ELR (cell line): Measurements from ENCODE around the gene TBCK.

Experiments
- DNase-seq: peaks from one replicate; pipeline ENCODE4 v3.0.0-alpha.2; 2015; ENCODE audit warnings: low read depth

The TBCK gene

DNA sequence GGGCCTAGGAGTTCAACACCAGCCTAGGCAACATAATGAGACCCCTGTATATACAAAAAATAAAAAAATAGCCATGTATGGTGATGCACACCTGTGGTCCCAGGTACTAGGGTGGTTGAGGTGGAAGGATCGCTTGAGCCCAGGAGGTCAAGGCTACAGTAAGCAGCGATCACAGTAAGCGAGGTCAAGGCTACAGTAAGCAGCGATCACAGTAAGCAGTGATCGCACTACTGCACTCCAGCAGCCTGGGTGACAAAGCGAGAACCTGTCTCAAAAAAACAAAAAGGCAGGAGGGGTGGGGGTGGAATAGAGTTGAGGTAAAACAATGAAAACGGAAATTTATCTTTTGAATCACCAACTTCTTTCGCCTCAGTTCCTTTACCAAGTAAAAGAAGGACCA, 29.4 kb downstream of the TBCK start:
- DNase-seq: no peak

DNA sequence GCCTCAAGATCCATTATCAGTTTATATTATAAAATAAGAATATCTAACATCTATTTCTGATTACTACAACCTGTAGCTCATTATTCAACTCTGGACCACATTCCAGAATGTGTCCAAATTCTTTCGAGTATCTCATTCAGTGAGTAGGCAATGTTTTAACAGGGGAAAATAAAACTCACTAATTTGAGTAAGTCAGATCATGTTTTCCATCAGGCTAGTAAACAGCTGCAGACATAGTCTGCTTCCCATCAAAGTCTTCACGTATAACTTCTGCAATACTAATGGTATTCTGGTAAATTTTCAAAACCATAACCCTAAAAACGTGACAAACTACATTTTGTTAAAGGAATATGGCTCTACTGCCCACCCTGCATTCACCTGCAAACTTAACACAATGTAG, 31.8 kb downstream of the TBCK start:
- DNase-seq: no peak

DNA sequence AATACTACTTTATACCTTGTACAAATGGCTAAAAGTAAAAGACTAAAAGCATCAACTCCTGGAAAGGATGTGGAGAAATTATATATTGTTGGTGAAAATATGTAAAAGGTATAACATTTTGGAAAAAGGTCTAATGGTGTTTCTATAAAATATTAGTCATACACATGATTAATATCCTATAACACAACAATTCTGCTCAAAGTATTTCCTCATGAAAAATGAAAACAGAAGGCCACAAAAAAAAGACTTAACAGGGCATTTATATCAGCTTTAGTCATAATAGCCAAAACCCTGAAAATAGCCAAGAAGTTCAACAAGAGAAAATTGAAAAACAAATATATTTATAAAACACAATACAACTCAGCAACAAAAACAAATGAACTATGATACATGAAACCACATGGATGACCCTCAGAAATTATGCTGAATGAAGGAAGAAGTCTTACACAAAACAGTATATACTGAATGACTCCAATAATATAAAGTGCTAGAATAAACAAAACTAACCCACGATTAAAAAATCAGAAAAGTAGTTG, 38.8 kb downstream of the TBCK start:
- peak; percentile 37 for DNase-seq

DNA sequence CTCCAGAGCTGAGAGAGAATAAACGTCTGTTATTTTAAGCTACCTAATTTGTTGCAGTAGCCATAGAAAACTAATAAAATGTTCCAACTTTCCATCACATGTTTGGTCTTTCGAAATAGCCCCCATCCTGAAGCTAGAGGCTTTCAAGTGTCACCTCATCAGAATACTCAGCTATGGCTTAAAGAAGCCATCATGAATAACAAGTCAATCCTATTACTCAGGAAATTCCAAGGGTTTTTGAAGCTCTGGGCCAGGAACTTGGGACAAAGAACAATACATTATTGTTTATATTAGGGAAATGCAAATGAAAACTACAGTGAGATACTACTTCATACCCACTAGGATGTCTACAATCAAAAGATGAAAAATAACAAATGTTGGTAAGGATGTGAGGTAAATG, 42.2 kb downstream of the TBCK start:
- peak; percentile 55 for DNase-seq

DNA sequence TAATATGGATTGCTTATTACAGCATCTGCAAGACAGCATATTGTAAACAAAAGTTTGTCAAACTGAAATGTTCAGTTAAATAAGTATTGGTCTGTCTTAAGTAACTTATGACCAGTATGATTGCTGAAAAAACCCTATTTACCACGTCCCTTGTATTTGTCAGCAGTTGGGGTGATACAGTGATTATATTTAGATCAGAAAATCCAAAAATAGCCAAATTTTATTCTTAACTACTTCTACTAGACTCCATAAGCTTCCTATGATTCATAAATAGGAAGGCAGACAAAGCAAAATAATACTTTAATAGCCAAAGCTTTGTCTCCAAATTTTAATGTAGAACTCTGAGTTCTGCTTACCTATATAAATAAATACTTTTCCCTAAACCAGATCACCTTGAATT, 45.3 kb downstream of the TBCK start:
- DNase-seq: no peak

DNA sequence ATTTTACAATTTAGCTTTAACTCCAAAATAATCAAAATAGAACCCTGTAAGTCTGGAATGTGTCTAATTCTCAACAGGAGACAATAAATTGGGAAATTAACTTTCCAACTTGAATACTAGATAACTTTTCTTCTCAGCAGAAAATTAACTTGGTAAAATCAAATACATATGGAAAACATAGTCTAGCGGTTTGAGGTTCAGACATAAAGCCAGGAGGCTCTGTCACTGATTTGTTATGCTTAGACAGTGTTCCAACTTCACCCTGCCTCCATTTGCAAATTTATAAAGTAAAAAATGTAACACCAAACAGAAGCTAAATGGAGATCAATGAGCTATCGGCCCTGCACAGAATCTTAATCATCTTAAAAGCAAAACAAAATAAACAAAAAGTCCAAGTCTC, 46.3 kb downstream of the TBCK start:
- DNase-seq: no peak

DNA sequence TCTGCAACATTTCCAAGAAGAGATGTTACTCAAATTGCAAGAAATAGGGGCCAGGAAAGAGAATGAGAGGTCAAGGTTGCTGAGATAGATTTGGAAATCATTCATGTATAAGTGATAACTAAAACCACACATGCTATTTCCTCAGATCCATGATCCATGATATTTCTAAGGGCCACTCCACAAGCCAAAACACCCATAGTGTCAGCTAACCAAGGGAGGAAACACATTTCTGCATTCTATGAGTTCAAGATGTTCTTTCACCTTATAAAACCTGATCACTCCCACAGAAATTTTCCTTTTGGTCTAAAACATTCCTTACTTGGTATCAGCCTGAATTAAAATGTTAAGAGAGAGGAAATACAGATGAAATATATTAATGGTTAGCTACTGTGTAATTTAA, 47.2 kb downstream of the TBCK start:
- DNase-seq: no peak

DNA sequence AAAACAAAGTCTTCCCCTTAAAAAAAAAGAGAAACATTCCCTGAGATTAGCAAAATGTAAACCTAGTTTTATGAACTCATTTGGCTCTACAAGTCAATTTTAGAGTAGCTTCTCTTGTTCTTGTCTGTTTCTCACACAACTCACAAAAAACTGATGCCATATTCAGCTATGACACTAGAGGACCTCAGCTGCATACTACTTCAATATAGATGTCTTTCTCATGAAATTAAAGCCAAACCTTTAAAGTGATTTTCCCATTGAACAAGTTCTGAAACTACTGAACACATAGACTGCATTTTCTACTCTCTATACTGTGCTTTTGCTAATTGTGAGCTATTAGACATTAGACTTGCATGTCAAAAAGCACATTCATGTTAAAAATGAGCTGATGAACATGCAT, 49.8 kb downstream of the TBCK start:
- DNase-seq: peak; percentile 58

DNA sequence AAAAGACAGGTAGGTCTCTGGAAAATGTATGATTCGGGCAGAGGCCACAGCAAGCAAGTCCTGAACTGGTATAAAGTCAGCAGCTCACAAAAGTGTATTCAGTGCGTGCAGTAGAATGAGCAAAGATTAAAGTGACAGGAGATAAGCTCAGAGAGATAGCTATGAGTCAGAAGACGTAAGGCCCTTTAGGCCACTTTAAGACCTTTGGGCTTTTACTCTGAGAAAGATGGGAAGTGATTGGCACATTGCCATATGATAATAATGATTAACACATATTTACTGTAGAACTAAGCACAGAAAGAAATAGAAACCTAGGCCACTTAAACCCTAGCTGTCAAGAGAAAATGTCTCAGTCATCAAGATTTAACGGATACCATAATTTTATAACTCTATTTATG, 51.7 kb downstream of the TBCK start:
- no peak for DNase-seq

DNA sequence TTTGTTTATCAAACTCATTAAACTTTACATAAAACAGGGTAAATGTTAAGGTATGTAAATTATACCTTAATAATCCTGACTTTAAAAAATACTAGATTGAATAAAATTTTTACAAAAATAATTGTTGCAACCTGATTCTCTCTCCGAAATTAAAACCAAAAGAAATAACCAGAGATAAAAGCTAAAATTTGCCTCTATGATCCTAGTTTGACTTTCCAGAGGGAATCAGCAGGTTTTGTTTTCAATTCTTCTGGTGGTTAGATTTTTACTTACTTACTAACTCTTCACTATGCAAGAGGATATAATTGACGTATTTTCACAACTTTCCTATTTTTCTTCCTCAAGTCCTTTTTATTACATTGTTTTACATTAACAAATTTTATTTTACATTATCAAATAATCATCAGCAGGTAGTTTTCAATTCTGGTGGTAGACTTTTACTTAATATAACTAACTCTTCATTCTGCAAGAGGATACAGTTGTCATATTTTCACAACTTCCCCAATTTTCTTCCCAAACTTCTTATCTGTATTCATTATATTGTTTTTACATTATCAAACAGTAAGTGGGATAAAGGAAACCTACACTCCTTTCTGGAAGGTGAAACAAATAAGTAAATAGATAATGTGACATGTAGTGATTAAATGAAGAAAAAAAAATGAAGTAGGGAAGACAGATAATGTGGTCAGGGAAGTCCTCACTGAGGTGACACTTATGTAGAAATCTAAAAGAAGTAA, 52.2 kb downstream of the TBCK start:
- no peak for DNase-seq

DNA sequence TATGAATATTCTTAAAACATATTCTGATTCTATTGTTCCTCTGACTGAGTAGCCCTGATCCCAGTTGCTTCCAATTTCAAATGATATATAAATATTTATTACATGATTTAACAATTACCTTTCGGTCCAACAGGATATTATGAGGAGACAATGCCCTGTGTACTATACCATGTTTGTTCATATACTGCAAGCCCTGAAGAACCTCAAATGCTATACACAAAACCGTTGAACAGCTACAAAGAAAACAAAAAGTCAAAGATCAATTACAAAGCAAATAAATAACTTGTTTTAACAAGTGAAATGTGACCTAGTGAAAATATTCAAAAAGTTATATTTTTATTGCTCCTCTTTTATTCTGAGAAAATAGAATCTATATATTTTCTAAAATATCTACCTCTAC, 54.0 kb downstream of the TBCK start:
- DNase-seq: no peak

DNA sequence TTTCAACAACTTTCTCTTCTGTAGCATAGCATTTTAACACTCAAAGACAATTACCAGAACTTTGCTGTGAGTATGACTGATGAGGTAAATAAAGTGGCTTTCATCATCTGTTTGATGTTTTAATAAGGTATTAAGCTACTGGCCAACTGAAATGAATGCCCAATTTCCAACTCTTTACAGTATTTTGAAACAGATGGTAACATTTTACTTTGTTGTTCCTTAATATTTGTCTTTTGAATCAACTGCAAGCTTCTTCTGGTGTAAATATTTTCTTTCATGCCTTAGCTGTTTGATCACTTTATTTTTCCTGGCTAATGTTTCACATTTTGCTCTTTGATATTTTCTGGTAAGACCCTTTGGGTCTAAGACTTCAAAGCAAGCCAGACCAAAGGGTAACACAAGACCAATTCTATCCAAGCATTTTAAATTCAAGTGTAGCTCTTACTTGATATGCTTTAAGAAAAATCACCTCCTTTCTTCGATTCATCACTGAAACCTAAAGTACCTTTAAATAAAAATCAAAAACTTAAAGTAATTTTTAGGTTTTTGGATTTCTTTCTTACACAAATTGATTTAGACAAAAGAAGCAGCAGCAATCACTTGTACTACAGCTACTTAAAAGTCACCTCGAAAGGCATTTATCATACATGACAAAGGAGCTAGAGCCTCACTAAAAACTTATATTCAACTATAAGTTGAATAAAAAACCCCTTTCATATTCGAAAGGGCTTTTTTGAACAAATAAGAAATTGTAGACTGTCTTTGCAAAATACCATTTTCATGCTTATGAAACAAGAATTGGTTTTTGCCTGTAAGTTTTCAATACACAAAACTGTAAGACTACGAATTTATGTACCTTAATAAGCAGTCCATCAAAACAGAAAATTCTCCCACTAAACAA, 57.6 kb downstream of the TBCK start:
- DNase-seq: no peak

DNA sequence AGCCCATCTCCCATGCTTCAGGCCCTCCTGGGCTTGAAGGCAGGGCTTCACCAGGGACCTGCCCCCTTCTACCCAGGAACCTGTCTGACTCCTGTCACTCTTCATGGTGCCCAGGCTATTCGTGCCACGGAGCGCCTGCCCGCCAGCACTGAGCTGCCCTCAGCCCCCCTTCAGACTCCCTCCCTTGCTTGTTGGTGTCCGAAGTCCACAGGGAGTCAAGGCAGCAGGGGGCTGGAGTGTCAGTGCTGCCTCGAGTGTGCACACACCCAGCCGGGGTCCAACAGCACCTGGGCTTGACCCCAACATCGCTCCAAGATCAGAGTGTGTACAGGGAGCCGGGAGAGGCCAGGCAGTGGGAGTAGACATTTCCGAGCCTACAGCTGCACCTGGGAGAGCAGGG, 59.8 kb downstream of the TBCK start:
- no peak for DNase-seq

DNA sequence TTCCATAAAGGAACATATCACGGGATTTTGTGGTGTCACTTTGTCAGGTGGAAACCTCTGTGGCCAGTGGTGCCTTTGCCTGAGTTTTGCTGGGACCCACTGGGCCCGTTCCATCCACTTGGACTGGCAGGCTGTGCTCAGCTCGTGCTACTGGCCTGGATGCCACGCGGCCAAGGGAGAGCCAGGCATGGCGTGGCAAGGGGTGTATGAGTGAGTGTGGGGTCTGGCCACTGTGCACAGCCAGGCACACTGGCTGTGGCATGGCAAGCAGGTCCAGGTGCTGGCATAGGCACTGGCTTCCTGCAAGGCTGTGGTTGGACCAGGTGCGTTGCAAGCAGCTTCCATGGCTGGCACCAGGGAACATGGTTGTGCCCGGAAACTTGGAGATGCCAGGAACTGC, 60.8 kb downstream of the TBCK start:
- DNase-seq: no peak

DNA sequence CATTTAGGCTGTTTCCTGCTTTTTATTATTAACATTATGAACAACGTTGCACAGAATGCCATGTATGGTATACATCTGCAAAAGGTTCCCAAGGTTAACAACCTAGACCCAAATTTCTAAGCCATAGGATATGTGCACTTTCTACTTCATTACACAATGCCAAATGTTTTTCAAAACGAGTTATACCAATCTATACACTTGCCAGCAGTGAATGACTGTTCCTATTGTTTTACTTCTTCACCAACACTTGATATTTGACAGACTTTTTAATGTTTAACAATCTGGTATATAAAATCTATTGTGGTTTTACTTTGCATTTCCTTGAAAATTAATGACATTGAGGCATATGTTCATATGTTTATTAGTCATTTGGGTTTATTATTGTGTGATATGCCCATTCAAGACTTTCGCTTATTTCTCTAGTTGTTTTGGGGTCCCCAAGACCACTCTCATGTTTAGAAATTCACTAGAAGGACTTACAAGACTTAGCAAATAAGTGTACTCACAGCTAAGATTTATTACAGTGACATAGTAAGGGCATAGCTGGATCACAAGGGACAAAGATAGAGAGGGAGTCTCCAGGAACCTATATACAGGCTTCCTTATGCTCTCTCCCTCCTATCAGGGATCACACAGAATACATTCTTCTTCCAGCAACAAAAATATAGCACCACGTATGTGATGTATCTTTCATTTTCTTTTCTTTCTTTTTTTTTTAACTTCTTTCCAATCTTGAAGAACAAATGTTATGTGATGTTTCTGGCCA, 62.5 kb downstream of the TBCK start:
- no peak for DNase-seq

DNA sequence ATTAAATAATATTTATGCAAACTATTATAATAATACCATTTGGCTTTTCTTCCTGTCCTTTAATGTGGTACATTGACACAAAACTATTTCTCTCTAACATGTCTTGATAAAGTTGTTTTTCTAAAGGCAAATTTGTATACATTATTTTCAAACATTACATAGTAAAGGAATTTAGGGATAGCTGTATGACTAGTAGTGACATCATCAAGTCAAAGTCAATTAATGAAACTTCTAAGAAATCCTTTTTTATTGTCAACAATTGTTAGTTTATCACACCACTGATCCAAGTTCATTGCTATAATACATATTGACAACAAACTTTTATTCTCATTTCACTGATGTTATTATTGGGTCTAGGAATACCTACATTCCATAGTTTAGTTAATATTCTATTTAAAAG, 68.4 kb downstream of the TBCK start:
- DNase-seq: peak; percentile 28

DNA sequence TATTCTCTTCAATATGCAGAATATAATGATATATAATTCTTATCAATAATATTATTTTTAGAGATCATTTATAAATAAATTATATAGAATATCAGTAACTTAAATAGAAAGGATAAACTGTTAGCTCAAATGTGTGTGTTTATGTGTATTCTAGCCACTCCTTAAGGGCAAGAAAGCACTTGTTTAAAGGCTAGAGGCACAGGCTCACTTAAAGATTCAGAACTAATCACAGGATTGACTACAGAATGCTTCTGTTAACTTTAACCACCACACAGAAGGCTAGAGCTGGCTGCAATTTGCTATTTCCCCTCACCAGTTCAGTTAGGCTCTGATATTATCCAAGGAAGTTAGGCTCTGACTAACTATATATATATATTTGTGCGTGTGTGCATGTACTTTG, 69.6 kb downstream of the TBCK start:
- DNase-seq: no peak

DNA sequence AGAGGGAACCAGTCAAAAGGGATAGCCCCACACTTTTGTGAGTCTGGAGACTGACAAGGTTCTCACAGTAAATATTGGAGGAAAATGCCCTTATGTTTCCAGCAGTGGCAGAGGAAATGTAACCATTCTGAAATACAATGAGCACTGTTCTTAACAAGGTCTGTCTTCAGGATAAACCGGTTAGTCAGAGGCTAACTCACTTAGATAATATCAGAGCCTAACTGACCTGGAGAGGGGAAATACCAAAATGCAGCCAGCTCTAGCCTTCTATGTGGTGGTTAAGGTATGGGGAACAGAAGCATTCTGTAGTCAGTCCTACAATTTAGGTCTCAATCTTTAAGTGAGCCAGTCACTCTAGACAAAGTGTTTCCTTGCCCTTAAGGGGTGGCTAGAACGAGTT, 70.8 kb downstream of the TBCK start:
- DNase-seq: no peak

DNA sequence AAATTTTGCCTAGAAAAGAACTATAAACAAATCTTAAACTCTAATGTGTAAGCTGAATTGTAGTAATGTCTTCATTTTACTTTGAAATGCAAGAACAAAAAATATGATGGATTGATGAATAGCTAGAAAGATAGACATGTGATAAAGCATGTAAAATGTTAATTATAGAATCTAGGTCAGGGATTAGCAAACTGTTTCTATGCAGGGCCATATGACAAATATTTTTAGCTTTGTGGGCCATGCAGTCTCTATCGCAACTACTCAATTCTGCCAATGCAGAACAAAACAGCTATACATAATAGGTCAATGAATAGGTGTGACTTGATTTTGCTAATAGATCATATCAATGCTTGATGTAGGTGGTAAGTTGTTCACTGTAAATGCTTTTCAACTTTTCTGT, 75.3 kb downstream of the TBCK start:
- no peak for DNase-seq

DNA sequence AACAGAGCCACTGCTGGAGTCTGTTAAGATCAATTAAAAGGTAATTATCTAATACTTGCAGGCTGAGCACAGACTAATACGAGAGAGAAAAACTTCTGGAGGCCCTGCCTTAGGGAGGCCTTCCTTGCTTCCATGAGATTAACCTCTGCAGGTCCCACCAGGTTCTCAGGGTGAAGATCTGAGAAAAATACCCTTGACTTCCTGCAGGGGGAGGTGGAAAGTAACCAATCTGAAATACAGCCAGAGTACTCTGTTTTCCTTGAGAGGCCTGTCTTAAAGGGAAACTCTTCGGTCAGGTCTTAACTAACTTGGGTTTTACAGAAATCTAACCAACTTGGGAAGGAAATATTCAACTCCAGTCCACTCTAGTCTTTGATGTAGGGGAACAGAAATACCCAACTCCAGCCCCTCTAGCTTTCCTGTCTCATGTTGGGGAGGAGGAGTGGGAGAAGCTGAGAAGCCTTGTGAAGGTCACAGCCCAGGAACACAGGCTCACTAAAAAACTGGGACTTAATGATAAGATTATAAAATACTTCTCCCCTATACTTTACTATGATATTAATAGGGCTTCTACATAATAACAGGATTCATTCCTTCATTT, 77.1 kb downstream of the TBCK start:
- DNase-seq: peak; percentile 57

DNA sequence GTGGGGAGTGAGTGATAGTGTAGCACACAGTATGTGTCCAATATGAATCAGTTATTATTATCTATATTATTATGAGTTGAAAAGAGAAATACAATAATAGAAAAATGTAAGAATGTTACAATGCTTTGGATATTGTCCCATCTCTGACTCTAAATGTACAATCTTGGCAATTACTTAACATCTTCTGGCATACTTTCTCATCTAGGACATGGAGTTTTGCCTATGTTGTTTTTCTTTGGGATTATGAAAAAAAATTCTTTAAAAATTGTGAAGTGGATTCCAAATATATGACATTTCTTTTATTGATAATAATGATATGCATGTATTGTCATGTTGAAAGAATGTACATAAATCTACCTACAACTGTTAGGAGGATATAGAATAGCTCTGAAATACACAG, 84.1 kb downstream of the TBCK start:
- no peak for DNase-seq

DNA sequence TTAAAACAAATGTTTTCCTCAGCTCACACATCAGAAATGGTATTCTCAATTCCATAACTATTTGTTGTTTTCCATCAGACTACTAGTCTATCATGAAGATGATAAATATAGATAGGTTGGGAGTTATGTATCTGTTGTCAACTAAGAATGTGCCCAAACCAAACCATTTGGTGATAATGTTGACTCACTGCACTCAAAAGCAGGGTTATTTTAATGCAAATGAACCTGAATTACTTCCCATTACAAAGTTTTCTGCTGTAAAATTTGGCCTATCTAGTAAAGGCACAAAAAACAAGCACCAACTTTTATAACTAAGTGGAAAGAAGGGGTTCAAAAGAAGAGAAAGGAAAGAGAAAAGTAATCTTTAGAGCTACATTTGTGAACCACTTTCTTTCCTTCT, 93.5 kb downstream of the TBCK start:
- DNase-seq: no peak
